Body of pancreas (tissue), 4 donors: ENCODE results near the gene KRTDAP. TPM values are rescaled to one million over a fixed set of nuclear protein-coding genes. Genes with fewer than 3 reads are reported as not detected.

Experiments
- ATAC-seq: fragments of 150-250 bp; one replicate; pipeline ENCODE4 v1.9.1; 2016
- DNase-seq, 4 donors: peaks; one replicate each; pipeline ENCODE4 v3.0.0-alpha.2; 2019
- H3K27ac ChIP-seq, 4 donors: fragments of 200-600 bp; sonication (generic); 1 replicate in 3 of 4; 2 replicates in 1 of 4; pipeline versions ENCODE4 v1.5.1 to v1.6.1; 2016 to 2019; ENCODE audit warnings: mild to moderate bottlenecking in 1 of 4, mixed read lengths in 1 of 4, moderate library complexity in 1 of 4
- H3K27me3 ChIP-seq, 2 donors: fragments of 200-600 bp; sonication (generic); one replicate each; pipeline ENCODE4 v1.6.0; 2016; ENCODE audit warnings: mild to moderate bottlenecking in 1 of 2
- H3K36me3 ChIP-seq, 2 donors: fragments of 200-600 bp; sonication (generic); replicated peaks in 1 of 2; 2 replicates each; pipeline ENCODE4 v1.5.1; 2016; ENCODE audit warnings: low read depth in 2 of 2; ENCODE audit not compliant: insufficient read depth in 1 of 2
- H3K4me1 ChIP-seq: fragments of 200-600 bp; sonication (generic); one replicate; pipeline ENCODE4 v1.6.0; 2016
- H3K4me3 ChIP-seq, 2 donors: fragments of 200-600 bp; sonication (generic); 1 replicate in 1 of 2; 2 replicates in 1 of 2; pipeline ENCODE4 v1.5.1; 2016 to 2019
- H3K9me3 ChIP-seq, 3 donors: fragments of 200-600 bp; sonication (generic); 1 replicate in 2 of 3; 2 replicates in 1 of 3; pipeline ENCODE4 v1.5.1; 2016
- POLR2A ChIP-seq, 3 donors: fragments of 450-650 bp; IDR thresholded peaks; one replicate each; pipeline ENCODE4 v1.6.1; 2016; ENCODE audit warnings: antibody characterized with exemption in 3 of 3, mild to moderate bottlenecking in 2 of 3
- WGBS, 2 donors: methylation state at CpG; one replicate each; pipeline ENCODE4 v1.1.5; 2017; 5-methylcytosine and 5-hydroxymethylcytosine counted together
- intact Hi-C: fragments of 100-400 bp; cut with DNase I; formaldehyde crosslinking; loops from one replicate; pipeline ENCODE4 v1.15.1; 2023
- total RNA-seq, 2 donors: library from RNA; depleted of rRNA; stranded (reverse); fragments of >200 nt; gene quantifications; one replicate each; pipeline ENCODE4 v1.1.0, GENCODE V29; 2016
- TF ChIP-seq, protein P1 (sequence below), 7 experiments: fragments of 450-650 bp in 4 of 7; fragments of 200-600 bp in 3 of 7; sonication (generic) in 3 of 7; IDR thresholded peaks; one replicate each; pipeline ENCODE4 v1.5.1; 2016 to 2019; ENCODE audit warnings: antibody characterized with exemption in 7 of 7

The KRTDAP gene
- total RNA-seq, 2 donors from 2014 or later = not detected

DNA sequence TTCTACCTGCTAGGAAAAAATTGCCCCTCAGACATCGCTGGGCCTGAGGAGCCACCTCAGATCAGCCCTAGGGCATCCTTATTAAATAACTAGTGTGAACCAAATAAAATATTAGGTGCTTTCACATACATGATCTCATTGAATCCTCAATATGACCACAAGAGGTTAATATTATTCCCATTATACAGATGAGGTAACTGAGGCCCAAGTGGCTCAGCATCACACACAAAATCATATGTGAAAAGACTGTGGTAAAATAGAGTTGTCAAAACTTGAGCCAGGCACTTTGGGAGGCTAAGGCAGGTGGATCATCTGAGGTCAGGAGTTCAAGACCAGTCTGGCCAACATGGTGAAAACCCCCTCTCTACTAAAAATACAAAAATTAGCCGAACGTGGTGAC, 26.0 kb upstream of the KRTDAP start:
- Histone ChIP-seq H3K4me1 (no peaks in the 10 kb centered on the region), H3K36me3 (no peaks in the 10 kb centered on the region), H3K4me3 (no peak overlapping the region), H3K9me3 (no peaks in the 10 kb centered on the region), H3K27me3 (no peaks in the 10 kb centered on the region), H3K27ac (no peak overlapping the region)
- WGBS, 2 donors = 76 to 89% methylated on average over 3 of the region's 3 CpGs
- ATAC-seq (no peak), DNase-seq (no peak)
- no peak for TF ChIP-seq POLR2A (IDR thresholded peaks at IDR 0.05)
- TF ChIP-seq, protein P1, sequence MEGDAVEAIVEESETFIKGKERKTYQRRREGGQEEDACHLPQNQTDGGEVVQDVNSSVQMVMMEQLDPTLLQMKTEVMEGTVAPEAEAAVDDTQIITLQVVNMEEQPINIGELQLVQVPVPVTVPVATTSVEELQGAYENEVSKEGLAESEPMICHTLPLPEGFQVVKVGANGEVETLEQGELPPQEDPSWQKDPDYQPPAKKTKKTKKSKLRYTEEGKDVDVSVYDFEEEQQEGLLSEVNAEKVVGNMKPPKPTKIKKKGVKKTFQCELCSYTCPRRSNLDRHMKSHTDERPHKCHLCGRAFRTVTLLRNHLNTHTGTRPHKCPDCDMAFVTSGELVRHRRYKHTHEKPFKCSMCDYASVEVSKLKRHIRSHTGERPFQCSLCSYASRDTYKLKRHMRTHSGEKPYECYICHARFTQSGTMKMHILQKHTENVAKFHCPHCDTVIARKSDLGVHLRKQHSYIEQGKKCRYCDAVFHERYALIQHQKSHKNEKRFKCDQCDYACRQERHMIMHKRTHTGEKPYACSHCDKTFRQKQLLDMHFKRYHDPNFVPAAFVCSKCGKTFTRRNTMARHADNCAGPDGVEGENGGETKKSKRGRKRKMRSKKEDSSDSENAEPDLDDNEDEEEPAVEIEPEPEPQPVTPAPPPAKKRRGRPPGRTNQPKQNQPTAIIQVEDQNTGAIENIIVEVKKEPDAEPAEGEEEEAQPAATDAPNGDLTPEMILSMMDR (IDR thresholded peaks at IDR 0.05) = no peak
- intact Hi-C loops = no loop called here

DNA sequence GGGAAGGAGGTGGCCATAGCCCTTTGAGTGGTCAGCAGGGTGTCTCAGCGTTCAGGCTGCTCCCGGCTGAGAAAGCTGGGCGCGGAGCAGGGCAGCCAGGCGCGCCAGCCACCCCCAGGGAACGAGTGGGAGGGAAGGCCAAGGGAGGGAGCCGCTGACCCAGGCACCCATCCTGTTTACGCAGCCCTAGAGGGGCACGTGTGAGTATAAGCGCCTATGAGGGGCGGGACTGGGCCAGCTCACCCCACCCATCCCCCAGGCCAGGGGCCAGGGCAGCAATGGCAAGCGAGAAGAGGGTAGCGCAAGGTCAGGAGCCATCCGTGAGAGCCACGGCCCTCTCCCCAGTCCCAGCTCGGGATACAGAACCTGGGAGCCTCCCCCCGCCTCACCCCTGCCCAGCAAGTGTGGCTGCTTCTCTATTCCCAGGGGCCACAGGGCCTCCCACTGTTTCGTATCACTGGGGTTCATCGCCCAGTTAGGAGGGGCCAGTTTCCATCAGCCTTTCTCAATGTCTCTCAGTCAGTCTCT, 24.1 kb upstream of the KRTDAP start:
- Histone ChIP-seq H3K27ac (no peak overlapping the region), H3K9me3 (no peaks in the 10 kb centered on the region), H3K36me3 (no peaks in the 10 kb centered on the region), H3K4me3 (no peak overlapping the region), H3K4me1 (peaks cover 6% of the 10 kb centered on the region), H3K27me3 (no peaks in the 10 kb centered on the region)
- TF ChIP-seq, protein P1 (IDR thresholded peaks at IDR 0.05) = no peak
- no peak for TF ChIP-seq POLR2A (IDR thresholded peaks at IDR 0.05)
- intact Hi-C loops = no loop called here
- WGBS, 2 donors = 36 to 46% methylated on average over 11 to 20 of the region's 20 CpGs
- ATAC-seq (no peak), DNase-seq (no peak)

DNA sequence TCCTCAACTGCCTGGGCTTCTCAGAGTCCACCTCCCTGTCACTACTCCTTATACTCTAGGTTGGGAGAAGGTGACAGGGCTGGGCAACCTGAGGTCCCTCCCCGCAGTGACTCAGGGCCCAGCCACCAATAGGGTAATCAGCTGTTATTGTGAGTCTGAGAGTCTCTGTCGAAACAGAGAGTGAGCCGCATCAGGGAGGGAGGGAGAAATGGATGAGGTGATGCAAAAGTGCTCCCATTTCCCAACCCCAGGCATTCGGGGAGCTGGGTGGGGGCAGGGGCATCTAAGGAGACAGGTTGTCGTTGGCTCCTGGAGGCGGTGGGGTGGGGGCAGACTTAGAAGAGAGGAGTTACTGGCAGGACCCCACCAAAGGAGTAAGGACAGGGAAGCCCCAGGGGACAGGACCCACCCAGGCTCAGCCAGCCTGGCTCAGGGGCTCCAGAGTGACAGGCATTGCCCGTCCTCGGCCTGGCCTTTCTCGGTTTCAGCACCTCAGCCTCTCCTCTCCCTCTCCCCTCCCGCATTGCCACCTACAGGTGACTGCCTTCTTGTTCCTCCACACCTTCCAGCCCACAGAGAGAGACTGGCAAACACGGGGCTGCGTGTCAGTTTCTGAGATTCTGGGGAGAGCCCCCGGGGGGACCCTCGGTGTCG, 23.5 kb upstream of the KRTDAP start, which contains the start of gene DMKN:
DMKN (minus strand) TSS at position 22 of the 654 bp plus-strand sequence. CDS start 174 bp downstream, outside the sequence.
- ATAC-seq (no peak), DNase-seq (no peak)
- TF ChIP-seq, protein P1 (IDR thresholded peaks at IDR 0.05) = no peak
- no peak for TF ChIP-seq POLR2A (IDR thresholded peaks at IDR 0.05)
- Histone ChIP-seq H3K9me3 (no peaks in the 10 kb centered on the region), H3K4me3 (no peak within 1 kb of the TSS), H3K27ac (no peak within 1 kb of the TSS), H3K4me1 (peaks cover 10% of the 10 kb centered on the region), H3K36me3 (no peaks in the 10 kb centered on the region), H3K27me3 (no peaks in the 10 kb centered on the region)
- intact Hi-C loops = no loop called here
- 36 to 40% methylated on average over 9 to 13 of the region's 15 CpGs for WGBS, 2 donors

DNA sequence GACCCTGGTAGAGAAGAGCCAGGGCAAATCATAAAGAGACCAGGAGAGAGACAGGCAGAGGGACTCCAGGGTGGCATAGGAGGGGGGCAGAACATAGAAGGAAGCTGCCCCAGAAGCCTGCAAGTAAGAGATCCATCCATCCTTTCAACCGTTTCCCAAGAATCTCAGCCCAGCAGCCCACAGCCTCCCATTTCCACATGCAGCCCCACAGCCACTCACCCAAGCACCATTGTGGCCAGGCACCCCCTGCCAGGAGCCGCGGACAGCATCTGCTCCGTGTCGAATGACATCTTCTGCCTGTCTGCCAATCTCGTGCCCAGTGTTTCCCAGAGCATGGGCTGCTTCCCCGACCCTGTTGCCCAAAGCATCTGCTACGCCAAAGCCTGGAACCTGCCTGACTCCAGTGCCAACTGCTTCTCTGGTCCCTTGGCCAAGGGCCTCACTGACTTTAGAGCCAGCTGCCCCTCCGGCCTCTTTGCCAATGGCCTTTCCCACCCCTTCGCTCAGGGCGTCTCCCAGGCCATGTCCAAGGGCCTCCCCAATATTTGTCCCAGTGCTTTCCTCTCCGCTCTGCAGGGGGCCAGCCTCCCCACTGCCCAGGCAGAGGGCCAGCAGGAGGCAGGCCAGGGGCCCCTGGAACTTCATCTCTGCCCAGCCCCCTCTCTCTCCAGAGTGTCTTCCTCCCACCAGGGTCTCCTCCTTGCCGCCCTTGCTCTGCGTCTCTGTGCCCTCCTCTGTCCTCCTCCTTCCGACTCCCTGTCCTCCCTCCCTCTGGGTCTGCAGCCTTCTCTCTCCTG, 22.8 kb upstream of the KRTDAP start:
- 71 to 77% methylated on average over 9 to 15 of the region's 15 CpGs for WGBS, 2 donors
- no peaks in the 10 kb centered on the region for H3K36me3 ChIP-seq
- no peaks in the 10 kb centered on the region for H3K9me3 ChIP-seq
- intact Hi-C loops = no loop called here
- H3K4me3 ChIP-seq = no peak overlapping the region
- H3K27me3 ChIP-seq = no peaks in the 10 kb centered on the region
- no peak for TF ChIP-seq POLR2A (IDR thresholded peaks at IDR 0.05)
- TF ChIP-seq, protein P1 (IDR thresholded peaks at IDR 0.05) = no peak
- DNase-seq = no peak
- peaks cover 18% of the 10 kb centered on the region for H3K4me1 ChIP-seq
- ATAC-seq = no peak
- H3K27ac ChIP-seq = no peak overlapping the region
